ENCODE measurements around the gene LETM1. TPM values are rescaled to one million over a fixed set of nuclear protein-coding genes. Genes with fewer than 3 reads are reported as not detected.

LETM1 gene
- total and polyA plus RNA-seq, 2 of the 8 experiments (the other 6 are each of a cell fraction or from before 2014, with no cell fraction given): 19.8 to 50.1 TPM

DNA sequence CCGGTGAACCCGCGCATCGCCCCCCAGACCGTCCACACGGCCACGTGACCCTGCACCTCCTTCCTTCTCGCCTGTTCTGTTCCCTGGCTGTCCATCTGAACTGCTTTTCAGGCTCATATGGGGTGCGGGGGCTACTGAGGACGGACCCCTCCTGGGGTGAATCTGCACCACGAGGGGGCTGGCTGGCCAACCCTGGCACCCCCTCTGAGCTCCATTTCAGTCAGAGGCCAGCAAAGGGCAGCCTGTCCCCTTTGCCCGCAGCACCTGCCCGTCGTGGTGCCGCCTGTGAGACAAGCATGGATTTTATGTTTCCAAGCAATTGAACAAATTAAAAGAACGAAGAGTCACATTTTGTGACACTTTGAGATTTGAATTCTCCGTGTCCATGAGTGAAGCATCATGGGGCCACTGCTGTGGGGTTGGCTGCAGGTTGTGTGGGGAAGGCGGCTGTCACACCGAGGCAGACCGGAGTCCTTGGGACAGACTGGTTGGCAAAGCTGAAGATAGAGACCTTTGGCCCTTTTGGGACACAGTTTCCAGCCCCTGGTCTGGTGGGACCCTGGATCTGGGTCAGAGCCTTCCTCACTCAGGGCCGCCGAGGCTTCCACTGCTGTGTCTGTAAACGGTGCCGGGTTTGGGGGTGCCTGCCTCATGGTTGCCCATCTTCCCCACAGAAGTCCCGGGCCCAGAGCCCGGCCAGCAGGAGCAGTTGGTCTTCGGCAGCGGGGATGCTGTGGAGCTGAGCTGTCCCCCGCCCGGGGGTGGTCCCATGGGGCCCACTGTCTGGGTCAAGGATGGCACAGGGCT lies 57.2 kb downstream of the LETM1 start:
- Histone ChIP-seq H3K79me1 (ENCODE audit: low read depth, low read length) (peaks cover 10% of the 10 kb centered on the region; the same call in 1 of the 2 replicates), H3K79me2 (ENCODE audit: control insufficient read depth in 1 of 2, insufficient read depth in 2 of 2, low read length in 2 of 2) (peaks cover 0 to 5% of the 10 kb centered on the region in 2 experiments; a peak in 1 of 4 replicates), H3K4me3 (ENCODE audit: extremely low read depth in 1 of 4, insufficient read depth in 2 of 4, low read depth in 3 of 4, low read length in 4 of 4) (no peak overlapping the region), H4K8ac (ENCODE audit: extremely low read depth, insufficient read depth, low read length) (no peak overlapping the region), H3K23me2 (ENCODE audit: low read depth, low read length) (peaks cover 10% of the 10 kb centered on the region; the same call in 1 of the 2 replicates), H3K14ac (ENCODE audit: insufficient read length) (no peak overlapping the region), H3K9me3 (ENCODE audit: insufficient read depth in 2 of 2, low read depth in 1 of 2, low read length in 1 of 2) (no peaks in the 10 kb centered on the region), H2BK120ac (replicated peaks; ENCODE audit: low read depth, low read length) (no peak overlapping the region), H2BK12ac (ENCODE audit: low read depth, low read length) (no peak overlapping the region), H4K5ac (ENCODE audit: insufficient read length, low read depth, low read length) (no peak overlapping the region), H3K56ac (replicated peaks; ENCODE audit: insufficient read length, low read depth, low read length) (no peak overlapping the region), H3K4ac (replicated peaks; ENCODE audit: insufficient read length, low read depth, low read length) (no peak overlapping the region), H2BK15ac (ENCODE audit: low read length) (no peak overlapping the region), H3K27ac (ENCODE audit: low read depth, low read length) (no peak overlapping the region), H3K18ac (ENCODE audit: extremely low read depth, low read length) (no peak overlapping the region), H3K9ac (replicated peaks in 1 of 4; ENCODE audit: extremely low read depth in 1 of 4, low read depth in 3 of 4, low read length in 3 of 4) (no peak overlapping the region), H4K91ac (replicated peaks; ENCODE audit: insufficient read length, low read length) (no peak overlapping the region), H2BK5ac (ENCODE audit: low read depth, low read length) (no peak overlapping the region), H2BK20ac (ENCODE audit: low read length) (no peak overlapping the region), H3K27me3 (replicated peaks in 1 of 4; ENCODE audit: control insufficient read depth in 3 of 4, extremely low read depth in 1 of 4, insufficient read depth in 3 of 4, low read length in 3 of 4) (peaks cover 0 to 22% (median 18%) of the 10 kb centered on the region in 4 experiments; a peak in 5 of 7 replicates), H3K23ac (ENCODE audit: insufficient read length) (no peak overlapping the region), H3K4me1 (replicated peaks in 1 of 4; ENCODE audit: control insufficient read depth in 3 of 4, insufficient read depth in 4 of 4, low read length in 3 of 4) (peaks cover 0 to 9% (median 4%) of the 10 kb centered on the region in 4 experiments; a peak in 6 of 7 replicates), H4K20me1 (replicated peaks in 1 of 2; ENCODE audit: control insufficient read depth in 1 of 2, insufficient read depth in 2 of 2, low read length in 2 of 2) (peaks cover 9 to 13% of the 10 kb centered on the region in 2 experiments), H3K36me3 (ENCODE audit: control insufficient read depth in 2 of 4, insufficient read depth in 4 of 4, low read length in 3 of 4) (peaks cover 0 to 20% (median 8%) of the 10 kb centered on the region in 4 experiments; a peak in 3 of 8 replicates), H2AK5ac (ENCODE audit: low read depth, low read length) (no peak overlapping the region), H2AFZ (ENCODE audit: low read length) (no peak overlapping the region), H3K4me2 (ENCODE audit: insufficient read depth in 1 of 2, low read depth in 2 of 2, low read length in 2 of 2) (no peak overlapping the region)
- WGBS, 2 experiments (ENCODE audit: extremely low coverage in 1 of 2, insufficient coverage in 1 of 2, insufficient read length in 1 of 2, insufficient replicate concordance in 2 of 2, low coverage in 1 of 2, low lambda C conversion rate in 2 of 2, missing lambda C conversion rate in 1 of 2): 89% methylated on average over 29 of the region's 30 CpGs; no CpG with 5 or more reads in 1 of the 2 experiments
- ChIA-PET CTCF (ENCODE audit: partially characterized antibody) (interaction anchor here (1.0 to 71.2 kb wide), 5 partner anchors 10 to 69 kb away, joined by 3 to 2507 read pairs (median 4); no protein-coding TSS in a partner anchor), POLR2A (ENCODE audit: partially characterized antibody) (interaction anchor here (0.7 to 2.1 kb wide), 5 partner anchors 8 to 53 kb away, joined by 3 to 6 read pairs (median 3); no protein-coding TSS in a partner anchor)
- no peak for FAIRE-seq
- DNase-seq (ENCODE audit: low read depth in 1 of 2, low spot score in 2 of 2): no peak
- no peak for TF ChIP-seq POU5F1 (IDR thresholded peaks at IDR 0.05; ENCODE audit: low read depth, low read length)
- TF ChIP-seq SAP30 (IDR thresholded peaks at IDR 0.05; ENCODE audit: insufficient read depth, insufficient replicate concordance, low read length): no peak
- no peak for TF ChIP-seq SRF (IDR thresholded peaks at IDR 0.05; ENCODE audit: low read depth, low read length)
- TF ChIP-seq BCL11A (IDR thresholded peaks at IDR 0.05; ENCODE audit: low read depth in 2 of 2, low read length in 2 of 2): no peak
- TF ChIP-seq EP300 (IDR thresholded peaks at IDR 0.05; ENCODE audit: borderline replicate concordance in 1 of 2, low read depth in 2 of 2, low read length in 2 of 2): no peak
- TF ChIP-seq FOSL1 (IDR thresholded peaks at IDR 0.05; ENCODE audit: insufficient read depth, low read depth, low read length): no peak
- no peak for TF ChIP-seq RXRA (IDR thresholded peaks at IDR 0.05; ENCODE audit: insufficient read depth, low read depth, low read length)
- TF ChIP-seq, protein P1, sequence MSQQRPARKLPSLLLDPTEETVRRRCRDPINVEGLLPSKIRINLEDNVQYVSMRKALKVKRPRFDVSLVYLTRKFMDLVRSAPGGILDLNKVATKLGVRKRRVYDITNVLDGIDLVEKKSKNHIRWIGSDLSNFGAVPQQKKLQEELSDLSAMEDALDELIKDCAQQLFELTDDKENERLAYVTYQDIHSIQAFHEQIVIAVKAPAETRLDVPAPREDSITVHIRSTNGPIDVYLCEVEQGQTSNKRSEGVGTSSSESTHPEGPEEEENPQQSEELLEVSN (IDR thresholded peaks at IDR 0.05): no peak
- no peak for TF ChIP-seq TCF12 (IDR thresholded peaks at IDR 0.05; ENCODE audit: low read depth, low read length)
- TF ChIP-seq KDM5A (IDR thresholded peaks at IDR 0.05; ENCODE audit: low read length): no peak
- no peak for TF ChIP-seq MAFK (IDR thresholded peaks at IDR 0.05; ENCODE audit: low read depth, low read length)
